KMS-11 (cell line): ENCODE measurements around the gene GALNT15.

ENCODE experiments used
- H2AFZ ChIP-seq: fragments of 200-600 bp; sonication (generic); 2 replicates; pipeline ENCODE4 v1.6.1; 2016; ENCODE audit warnings: antibody characterized with exemption, mixed run types, low read depth
- H3K27ac ChIP-seq: fragments of 200-600 bp; sonication (generic); 2 replicates; pipeline ENCODE4 v1.6.1; 2016; ENCODE audit warnings: mild to moderate bottlenecking, mixed run types
- H3K27me3 ChIP-seq: fragments of 200-600 bp; sonication (generic); 2 replicates; pipeline ENCODE4 v1.6.1; 2017; ENCODE audit warnings: mild to moderate bottlenecking, low read depth, mixed run types, moderate library complexity; ENCODE audit not compliant: insufficient read depth
- H3K36me3 ChIP-seq: fragments of 200-600 bp; sonication (generic); 2 replicates; pipeline ENCODE4 v1.6.1; 2017; ENCODE audit warnings: mild to moderate bottlenecking, mixed run types; ENCODE audit not compliant: insufficient read depth
- H3K4me1 ChIP-seq: fragments of 200-600 bp; sonication (generic); 2 replicates; pipeline ENCODE4 v1.6.1; 2016; ENCODE audit warnings: mild to moderate bottlenecking, low read depth, mixed run types; ENCODE audit not compliant: poor library complexity, severe bottlenecking
- H3K4me2 ChIP-seq: fragments of 200-600 bp; sonication (generic); 2 replicates; pipeline ENCODE4 v1.7.0; 2016; ENCODE audit warnings: mild to moderate bottlenecking, mixed run types
- H3K4me3 ChIP-seq: fragments of 200-600 bp; sonication (generic); IDR thresholded peaks from 2 replicates; pipeline ENCODE4 v1.6.1; 2017; ENCODE audit warnings: low read depth, low read length, mixed read lengths; ENCODE audit not compliant: insufficient read depth
- H3K79me2 ChIP-seq: fragments of 200-600 bp; sonication (generic); 2 replicates; pipeline ENCODE4 v1.6.1; 2016; ENCODE audit warnings: low read depth, mixed run types; ENCODE audit not compliant: insufficient read depth
- H3K9ac ChIP-seq: fragments of 200-600 bp; sonication (generic); 2 replicates; pipeline ENCODE4 v1.6.1; 2016; ENCODE audit warnings: mild to moderate bottlenecking, mixed run types
- H4K20me1 ChIP-seq: fragments of 200-600 bp; sonication (generic); 2 replicates; pipeline ENCODE4 v1.6.1; 2016; ENCODE audit warnings: mild to moderate bottlenecking, mixed run types; ENCODE audit not compliant: insufficient read depth
- TF ChIP-seq, protein P1 (sequence below): fragments of 200-600 bp; sonication (generic); conservative IDR thresholded peaks from 2 replicates; pipeline ENCODE4 v1.6.1; 2017; ENCODE audit warnings: low read depth, mild to moderate bottlenecking, antibody characterized with exemption, low read length, moderate library complexity, mixed read lengths

GALNT15 gene

DNA sequence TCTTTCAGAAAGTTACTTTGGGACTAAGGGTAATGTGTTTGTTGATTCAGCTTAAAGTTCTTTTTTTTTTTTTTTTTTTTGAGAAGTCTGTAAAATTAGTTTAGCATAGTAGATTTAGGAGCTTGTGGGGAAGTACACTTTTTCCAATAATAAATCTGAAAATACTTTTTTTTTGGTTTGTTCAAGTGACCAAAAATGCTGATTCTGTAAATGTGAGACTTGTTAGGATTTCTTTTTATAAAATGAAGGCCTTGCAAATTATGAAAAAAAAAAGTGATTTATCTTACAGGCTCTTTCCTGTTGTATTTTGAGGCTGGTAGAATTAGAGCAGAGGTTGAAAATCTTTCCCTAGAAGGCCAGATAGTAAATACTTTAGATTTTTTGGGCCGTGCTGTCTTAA is 98.1 kb downstream of the GALNT15 start:
- Histone ChIP-seq H4K20me1 (no peaks in the 10 kb centered on the region), H3K79me2 (no peaks in the 10 kb centered on the region; the same call in 1 of the 2 replicates), H3K4me3 (no peak overlapping the region), H3K36me3 (no peaks in the 10 kb centered on the region), H3K4me1 (peaks cover 5% of the 10 kb centered on the region), H3K27ac (no peak overlapping the region), H3K9ac (no peak overlapping the region), H2AFZ (no peak overlapping the region), H3K4me2 (no peak overlapping the region), H3K27me3 (no peaks in the 10 kb centered on the region)
- TF ChIP-seq, protein P1, sequence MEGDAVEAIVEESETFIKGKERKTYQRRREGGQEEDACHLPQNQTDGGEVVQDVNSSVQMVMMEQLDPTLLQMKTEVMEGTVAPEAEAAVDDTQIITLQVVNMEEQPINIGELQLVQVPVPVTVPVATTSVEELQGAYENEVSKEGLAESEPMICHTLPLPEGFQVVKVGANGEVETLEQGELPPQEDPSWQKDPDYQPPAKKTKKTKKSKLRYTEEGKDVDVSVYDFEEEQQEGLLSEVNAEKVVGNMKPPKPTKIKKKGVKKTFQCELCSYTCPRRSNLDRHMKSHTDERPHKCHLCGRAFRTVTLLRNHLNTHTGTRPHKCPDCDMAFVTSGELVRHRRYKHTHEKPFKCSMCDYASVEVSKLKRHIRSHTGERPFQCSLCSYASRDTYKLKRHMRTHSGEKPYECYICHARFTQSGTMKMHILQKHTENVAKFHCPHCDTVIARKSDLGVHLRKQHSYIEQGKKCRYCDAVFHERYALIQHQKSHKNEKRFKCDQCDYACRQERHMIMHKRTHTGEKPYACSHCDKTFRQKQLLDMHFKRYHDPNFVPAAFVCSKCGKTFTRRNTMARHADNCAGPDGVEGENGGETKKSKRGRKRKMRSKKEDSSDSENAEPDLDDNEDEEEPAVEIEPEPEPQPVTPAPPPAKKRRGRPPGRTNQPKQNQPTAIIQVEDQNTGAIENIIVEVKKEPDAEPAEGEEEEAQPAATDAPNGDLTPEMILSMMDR, result no peak

DNA sequence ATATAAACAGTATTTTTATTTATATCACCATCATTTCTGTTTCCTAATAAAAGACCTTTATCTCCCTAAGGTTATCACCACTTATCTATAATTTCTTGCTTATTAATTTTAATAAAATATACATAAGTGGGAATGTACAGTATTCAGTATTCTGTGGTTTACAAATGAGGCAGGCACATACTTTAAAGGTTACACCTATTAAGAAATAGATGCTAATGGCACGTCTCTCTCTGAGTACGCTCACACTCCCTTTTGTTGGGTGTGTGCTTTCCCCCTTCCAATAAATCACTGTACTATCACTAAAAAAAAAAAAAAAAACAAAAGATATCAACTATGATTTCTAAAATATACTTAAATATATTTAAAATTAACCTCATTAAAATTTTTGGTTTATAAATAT is 99.4 kb downstream of the GALNT15 start:
- Histone ChIP-seq H3K4me1 (no peaks in the 10 kb centered on the region), H4K20me1 (no peaks in the 10 kb centered on the region), H3K27me3 (no peaks in the 10 kb centered on the region), H3K4me3 (no peak overlapping the region), H2AFZ (no peak overlapping the region), H3K4me2 (no peak overlapping the region), H3K79me2 (no peaks in the 10 kb centered on the region), H3K9ac (no peak overlapping the region), H3K36me3 (no peaks in the 10 kb centered on the region), H3K27ac (no peak overlapping the region)
- TF ChIP-seq, protein P1, result no peak

DNA sequence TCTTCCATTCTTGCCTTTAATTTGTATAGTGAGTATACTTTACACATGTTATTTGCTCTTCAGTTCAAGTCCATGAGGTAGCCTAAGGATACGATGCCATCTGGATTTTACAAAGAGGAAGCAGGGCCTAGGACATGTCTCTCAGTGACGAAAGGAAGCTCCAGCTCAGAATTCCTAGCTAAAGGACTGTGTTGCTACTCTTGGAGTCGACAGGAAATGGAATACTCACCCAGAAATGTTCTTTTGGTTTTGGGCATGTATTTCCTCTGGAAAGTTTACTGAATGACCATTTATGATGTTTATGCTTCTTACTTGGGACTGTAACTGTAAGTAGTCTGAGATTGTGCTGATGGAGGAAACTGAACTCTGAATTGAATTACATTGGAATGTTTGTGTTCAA is 103.0 kb downstream of the GALNT15 start:
- H3K27ac ChIP-seq, result no peak overlapping the region
- TF ChIP-seq, protein P1, result no peak
- H2AFZ ChIP-seq, result no peak overlapping the region
- no peak overlapping the region for H3K9ac ChIP-seq
- no peaks in the 10 kb centered on the region for H3K27me3 ChIP-seq
- H3K4me2 ChIP-seq, result no peak overlapping the region
- H3K36me3 ChIP-seq, result no peaks in the 10 kb centered on the region
- no peaks in the 10 kb centered on the region for H4K20me1 ChIP-seq
- H3K79me2 ChIP-seq, result no peaks in the 10 kb centered on the region
- no peak overlapping the region for H3K4me3 ChIP-seq
- no peaks in the 10 kb centered on the region for H3K4me1 ChIP-seq

DNA sequence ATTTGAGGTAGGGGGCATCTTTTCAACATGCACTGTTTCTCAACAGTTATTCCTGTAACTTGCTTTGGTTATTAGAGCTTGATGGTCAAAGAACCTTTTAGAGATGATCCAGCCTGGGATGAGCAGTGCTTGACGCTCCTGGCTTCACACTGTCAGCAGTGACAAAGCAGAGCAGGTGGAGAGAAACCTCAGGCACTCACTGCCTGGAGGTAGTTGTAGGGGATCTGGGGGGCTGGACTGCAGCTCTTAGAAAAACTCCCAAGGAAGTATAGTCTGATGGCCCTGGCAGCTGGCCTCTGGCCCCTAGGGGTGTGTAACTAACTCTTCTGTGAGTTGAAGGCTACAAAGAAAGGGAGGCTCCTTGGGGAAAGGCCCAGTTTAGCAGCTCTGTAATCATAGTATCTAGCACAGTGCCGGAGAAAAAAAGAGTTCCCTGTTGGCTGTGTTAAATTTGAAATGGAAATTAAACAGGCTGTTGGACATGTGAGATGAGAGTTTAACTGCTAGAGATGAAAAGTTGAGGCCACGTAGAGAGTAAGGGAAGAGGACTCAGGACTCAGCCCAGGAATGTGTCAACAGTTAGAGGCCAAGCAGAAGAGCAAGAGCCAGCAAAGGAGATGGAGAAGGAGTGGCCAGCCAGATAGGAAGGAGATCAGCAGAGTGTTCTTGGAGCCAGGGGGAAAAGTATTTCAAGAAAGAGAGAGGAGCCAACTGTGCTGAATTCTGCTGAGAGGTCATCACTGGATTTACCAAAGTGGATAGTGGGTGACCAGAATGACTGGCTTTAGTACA is 104.7 kb downstream of the GALNT15 start:
- no peaks in the 10 kb centered on the region for H3K27me3 ChIP-seq
- no peak overlapping the region for H3K4me3 ChIP-seq
- H4K20me1 ChIP-seq, result no peaks in the 10 kb centered on the region
- H3K4me1 ChIP-seq, result no peaks in the 10 kb centered on the region
- H3K4me2 ChIP-seq, result no peak overlapping the region
- H3K27ac ChIP-seq, result no peak overlapping the region
- no peak overlapping the region for H2AFZ ChIP-seq
- no peaks in the 10 kb centered on the region for H3K36me3 ChIP-seq
- H3K79me2 ChIP-seq, result no peaks in the 10 kb centered on the region
- no peak overlapping the region for H3K9ac ChIP-seq
- TF ChIP-seq, protein P1, result no peak
